Fibroblast of the conjunctiva (primary cell): ENCODE measurements around the gene PROK1.
"Not testable (repeated sequence)": the region's sequence is repeated elsewhere in the genome, so short reads cannot be mapped to it uniquely, and the experiment has no call there.

ENCODE experiments used
- DNase-seq: peaks from one replicate; pipeline ENCODE4 v3.0.0-alpha.2; 2010; ENCODE audit warnings: low read depth

The PROK1 gene

GRCh38 chr1:110433803-110434202 is 17.1 kb upstream of the PROK1 start:
- no peak for DNase-seq

GRCh38 chr1:110434946-110435345 is 16.0 kb upstream of the PROK1 start:
- DNase-seq, result no peak

- no peak for DNase-seq
These were observed 14.3 kb upstream of the PROK1 start for GRCh38 chr1:110436635-110437034.

- DNase-seq, result not testable (repeated sequence)
These were observed 13.2 kb upstream of the PROK1 start for GRCh38 chr1:110437645-110438299.

GRCh38 chr1:110438893-110439292 is 12.1 kb upstream of the PROK1 start:
- DNase-seq, result no peak

GRCh38 chr1:110439873-110440272 is 11.1 kb upstream of the PROK1 start:
- not testable (repeated sequence) for DNase-seq

GRCh38 chr1:110440877-110441276 is 10.1 kb upstream of the PROK1 start:
- peak; percentile 6 for DNase-seq

GRCh38 chr1:110441888-110442287 is 9.1 kb upstream of the PROK1 start:
- no peak for DNase-seq

GRCh38 chr1:110443451-110443850 is 7.5 kb upstream of the PROK1 start:
- no peak for DNase-seq

- DNase-seq, result no peak
These were observed 6.4 kb upstream of the PROK1 start for GRCh38 chr1:110444561-110444960.

GRCh38 chr1:110449661-110450651 is 993 bp upstream of the PROK1 start:
- DNase-seq, result no peak

- no peak for DNase-seq
These were observed 1.4 kb downstream of the PROK1 start for GRCh38 chr1:110452330-110452729.

GRCh38 chr1:110453829-110454228 is 2.9 kb downstream of the PROK1 start:
- DNase-seq, result no peak

- DNase-seq, result no peak
These were observed 3.4 kb downstream of the PROK1 start for GRCh38 chr1:110454328-110454727.

- DNase-seq, result no peak
These were observed 4.2 kb downstream of the PROK1 start for GRCh38 chr1:110455151-110455550.

GRCh38 chr1:110457206-110457605 is 6.3 kb downstream of the PROK1 start:
- no peak for DNase-seq

- peak; percentile 72 for DNase-seq
These were observed 9.6 kb downstream of the PROK1 start for GRCh38 chr1:110460253-110461220.

- no peak for DNase-seq
These were observed 11.1 kb downstream of the PROK1 start for GRCh38 chr1:110462093-110462492.

GRCh38 chr1:110462964-110463363 is 12.0 kb downstream of the PROK1 start:
- DNase-seq, result no peak

- no peak for DNase-seq
These were observed 12.8 kb downstream of the PROK1 start for GRCh38 chr1:110463725-110464124.

GRCh38 chr1:110464340-110464739 is 13.4 kb downstream of the PROK1 start:
- DNase-seq, result no peak
